K562 (cell line): Measurements from ENCODE around the gene TSSK2. TPM values are rescaled to one million over a fixed set of nuclear protein-coding genes. Genes with fewer than 3 reads are reported as not detected.

Experiments used
- ATF1 ChIP-seq, 2 experiments: fragments of 450-650 bp in 1 of 2; IDR thresholded peaks; 2 replicates each; pipeline ENCODE4 v1.6.1; 2016; ENCODE audit warnings: missing compliant biosample characterization in 1 of 2, missing genetic modification characterization in 1 of 2
- CBX1 ChIP-seq: sonication (generic); IDR thresholded peaks from 2 replicates; pipeline ENCODE4 v1.6.1; 2016; ENCODE audit warnings: antibody characterized with exemption, low read depth, mild to moderate bottlenecking
- CBX2 ChIP-seq: fragments of 200-600 bp; sonication (generic); IDR thresholded peaks from one replicate; pipeline ENCODE4 v1.6.1; 2012; ENCODE audit warnings: mild to moderate bottlenecking, low read length, inconsistent platforms; ENCODE audit not compliant: insufficient read depth, poor library complexity, severe bottlenecking
- CCAR2 ChIP-seq: fragments of 200-400 bp; formaldehyde crosslinking; IDR thresholded peaks from 2 replicates; pipeline ENCODE4 v1.6.1; 2017; ENCODE audit warnings: mild to moderate bottlenecking, low read depth, low read length
- EHMT2 ChIP-seq: fragments of 450-650 bp; IDR thresholded peaks from 2 replicates; pipeline ENCODE4 v1.6.1; 2018; ENCODE audit warnings: antibody characterized with exemption
- ETS1 ChIP-seq: conservative IDR thresholded peaks from 2 replicates; pipeline ENCODE4 v1.6.1; 2011; ENCODE audit warnings: low read depth, mild to moderate bottlenecking, low read length; ENCODE audit not compliant: control insufficient read depth
- ETV5 ChIP-seq: sonication (generic); formaldehyde crosslinking; IDR thresholded peaks from 2 replicates; pipeline ENCODE4 v1.4.0; 2020; ENCODE audit warnings: low read depth, mild to moderate bottlenecking, missing genetic modification reagents
- EWSR1 ChIP-seq: fragments of 450-650 bp; IDR thresholded peaks from 2 replicates; pipeline ENCODE4 v1.6.1; 2018; ENCODE audit warnings: borderline replicate concordance, mild to moderate bottlenecking, low read depth, moderate library complexity; ENCODE audit not compliant: partially characterized antibody
- GABPA ChIP-seq: fragments of 200-800 bp; sonication (Bioruptor generic); conservative IDR thresholded peaks from 2 replicates; pipeline ENCODE4 v1.6.1; 2016; ENCODE audit warnings: low read depth, missing genetic modification characterization, missing compliant biosample characterization
- KLF13 ChIP-seq: fragments of 450-650 bp; IDR thresholded peaks from 2 replicates; pipeline ENCODE4 v1.6.1; 2016; ENCODE audit warnings: missing genetic modification characterization, low read depth, mild to moderate bottlenecking, missing compliant biosample characterization, moderate library complexity, borderline replicate concordance
- MXI1 ChIP-seq: IDR thresholded peaks from 2 replicates; pipeline ENCODE4 v1.6.1; 2011; ENCODE audit warnings: low read depth, mild to moderate bottlenecking, improper control_type of control experiment, low read length
- PATZ1 ChIP-seq: fragments of 250-450 bp; sonication (Bioruptor Pico); IDR thresholded peaks from 2 replicates; pipeline ENCODE4 v1.5.0; 2020; ENCODE audit warnings: mild to moderate bottlenecking, borderline replicate concordance
- POLR3G ChIP-seq: IDR thresholded peaks from 2 replicates; pipeline ENCODE4 v1.6.1; 2011; ENCODE audit not compliant: insufficient read length, insufficient replicate concordance; ENCODE audit errors: extremely low read depth
- RBM22 ChIP-seq: fragments of 200-400 bp; formaldehyde crosslinking; IDR thresholded peaks from 2 replicates; pipeline ENCODE4 v1.6.1; 2018; ENCODE audit warnings: low read length, low read depth; ENCODE audit not compliant: poor library complexity, severe bottlenecking
- SMAD2 ChIP-seq: fragments of 150-350 bp; IDR thresholded peaks from 2 replicates; pipeline ENCODE4 v1.6.1; 2014; ENCODE audit warnings: low read depth, mild to moderate bottlenecking, low read length
- SP1 ChIP-seq: sonication (generic); formaldehyde crosslinking; IDR thresholded peaks from 2 replicates; pipeline ENCODE4 v1.8.1; 2022; ENCODE audit warnings: mild to moderate bottlenecking, missing genetic modification reagents
- THRAP3 ChIP-seq: fragments of 450-650 bp; IDR thresholded peaks from 2 replicates; pipeline ENCODE4 v1.6.1; 2016; ENCODE audit warnings: mild to moderate bottlenecking, inconsistent platforms, borderline replicate concordance
- USF1 ChIP-seq: sonication (generic); formaldehyde crosslinking; IDR thresholded peaks from 2 replicates; pipeline ENCODE4 v1.9.0; 2022; ENCODE audit warnings: mild to moderate bottlenecking, missing genetic modification reagents
- XRCC5 ChIP-seq: fragments of 200-400 bp; formaldehyde crosslinking; IDR thresholded peaks from 2 replicates; pipeline ENCODE4 v1.6.1; 2017; ENCODE audit warnings: low read depth, mild to moderate bottlenecking, low read length
- YBX1 ChIP-seq: fragments of 450-650 bp; IDR thresholded peaks from 2 replicates; pipeline ENCODE4 v1.7.1; 2016; ENCODE audit warnings: mild to moderate bottlenecking
- ZNF592 ChIP-seq: fragments of 450-650 bp; IDR thresholded peaks from 2 replicates; pipeline ENCODE4 v1.6.1; 2017; ENCODE audit warnings: antibody characterized with exemption, mild to moderate bottlenecking
- polyA plus RNA-seq, 8 experiments: library from polyadenylated mRNA; depleted of rRNA in 4 of 8; stranded (reverse) in 5 of 8; unstranded in 3 of 8; fragments of >200 nt; fragmentation: Nextera tagmentation in 2 of 8; fragmentation: Illumina TruSeq in 1 of 8; extraction: Ambion mirVana in 2 of 8; extraction: Trizol in 1 of 8; gene quantifications; 2 replicates each; pipeline versions ENCODE4 v1.2.1 to v1.2.3, GENCODE V29; 2011 to 2014; ENCODE audit warnings: inconsistent platforms in 1 of 8, missing spikeins in 1 of 8
- total RNA-seq, 7 experiments: library from RNA; depleted of rRNA in 6 of 7; stranded (reverse); fragments of >200 nt in 6 of 7; fragmentation: Illumina TruSeq in 2 of 7; extraction: Trizol in 2 of 7; gene quantifications; 2 replicates each; pipeline versions ENCODE4 v1.2.1 to v1.2.3, GENCODE V29; 2011 to 2021; ENCODE audit warnings: low replicate concordance in 1 of 7

The TSSK2 gene
- total and polyA plus RNA-seq, 9 of the 15 experiments (the other 6 are each of a cell fraction or from before 2014, with no cell fraction given): 0.04 TPM; not detected in 8

- TF ChIP-seq USF1 (CRISPR knock-in tag) (no peak), PATZ1 (CRISPR knock-in tag) (no peak), ZNF592 (no peak), XRCC5 (no peak), EWSR1 (no peak), KLF13 (tag) (no peak), CBX2 (no peak), ETV5 (CRISPR knock-in tag) (no peak), THRAP3 (no peak), GABPA (tag) (no peak), ETS1 (0 out of 2 replicates have a peak, but pooled peaks have one; percentile 15), SMAD2 (no peak), ATF1 (CRISPR knock-in tag; IDR thresholded peaks at IDR 0.05) (no peak), ATF1 (tag; IDR thresholded peaks at IDR 0.05) (no peak), SP1 (CRISPR knock-in tag) (no peak), EHMT2 (no peak), CCAR2 (no peak), MXI1 (no peak), POLR3G (no peak), RBM22 (no peak), YBX1 (no peak), CBX1 (no peak)
Observed at GRCh38 chr22:19125011-19125410, 6.1 kb upstream of the TSSK2 start (continued).
